GM12878 (cell line): ENCODE data around the gene DGKQ.

ENCODE experiments used
- ETV6 ChIP-seq, 2 experiments: fragments of 450-650 bp in 1 of 2; IDR thresholded peaks in 1 of 2; conservative IDR thresholded peaks in 1 of 2; 2 replicates each; pipeline ENCODE4 v1.6.1; 2014; ENCODE audit warnings: antibody characterized with exemption in 1 of 2, borderline replicate concordance in 1 of 2, low read depth in 1 of 2, mild to moderate bottlenecking in 1 of 2, moderate library complexity in 1 of 2
- RAD21 ChIP-seq: IDR thresholded peaks from 2 replicates; pipeline ENCODE4 v1.6.1; 2011; ENCODE audit warnings: mild to moderate bottlenecking, low read depth, low read length, moderate library complexity; ENCODE audit not compliant: insufficient read depth
- SIN3A ChIP-seq: IDR thresholded peaks from 2 replicates; pipeline ENCODE4 v1.6.1; 2012; ENCODE audit warnings: low read depth, low read length, improper control_type of control experiment

- TF ChIP-seq SIN3A (no peak), ETV6 (conservative IDR thresholded peaks at IDR 0.05 in 1 of 2, IDR thresholded peaks at IDR 0.05 in 1 of 2; ENCODE audit: borderline replicate concordance in 1 of 2, low read depth in 1 of 2) (no peak), RAD21 (no peak)
Observed at GRCh38 chr4:958696-959337, 14.6 kb downstream of the DGKQ start.
